Osteocyte (in vitro differentiated cells): ENCODE results near the gene ENO1. TPM values are rescaled to one million over a fixed set of nuclear protein-coding genes. Genes with fewer than 3 reads are reported as not detected.

ENCODE experiments used
- DNase-seq: peaks from one replicate; pipeline ENCODE4 v3.0.0; 2021; ENCODE audit warnings: mixed read lengths; ENCODE audit not compliant: unreplicated experiment; ENCODE audit errors: extremely low spot score
- H3K27ac Mint-ChIP-seq: one replicate; pipeline ENCODE4 v1.8.0; 2021; ENCODE audit warnings: mild to moderate bottlenecking, mixed read lengths; ENCODE audit not compliant: unreplicated experiment
- H3K27me3 Mint-ChIP-seq: one replicate; pipeline ENCODE4 v1.8.0; 2021; ENCODE audit warnings: mixed read lengths; ENCODE audit not compliant: unreplicated experiment
- H3K36me3 Mint-ChIP-seq: one replicate; pipeline ENCODE4 v1.8.0; 2021; ENCODE audit warnings: mixed read lengths; ENCODE audit not compliant: unreplicated experiment
- H3K4me1 Mint-ChIP-seq: one replicate; pipeline ENCODE4 v1.8.0; 2021; ENCODE audit warnings: mixed read lengths; ENCODE audit not compliant: unreplicated experiment
- H3K4me3 Mint-ChIP-seq: one replicate; pipeline ENCODE4 v1.8.0; 2021; ENCODE audit warnings: mild to moderate bottlenecking, moderate library complexity, mixed read lengths; ENCODE audit not compliant: unreplicated experiment
- H3K9me3 Mint-ChIP-seq: one replicate; pipeline ENCODE4 v1.8.0; 2021; ENCODE audit warnings: mixed read lengths; ENCODE audit not compliant: unreplicated experiment
- CTCF ChIP-seq: fragments of 200-600 bp; sonication (generic); IDR thresholded peaks from 2 replicates; pipeline ENCODE4 v1.5.0; 2021; ENCODE audit warnings: antibody characterized with exemption, mild to moderate bottlenecking, moderate library complexity
- total RNA-seq: library from RNA; stranded (reverse); gene quantifications from 2 replicates; pipeline ENCODE4 v1.2.1, GENCODE V29; 2021

The ENO1 gene
- total RNA-seq, 1 donor from 2014 or later = 744 TPM

- no peak for DNase-seq
- no peak for TF ChIP-seq CTCF
- Mint-ChIP-seq H3K27me3 (no peaks in the 10 kb centered on the region), H3K4me1 (peaks cover 24% of the 10 kb centered on the region), H3K4me3 (no peak overlapping the region), H3K9me3 (no peaks in the 10 kb centered on the region), H3K36me3 (no peaks in the 10 kb centered on the region), H3K27ac (peak overlapping the region; percentile 4)
Measured at GRCh38 chr1:8883491-8883890, 5.0 kb upstream of the ENO1 start.

- Mint-ChIP-seq H3K4me3 (peak overlapping the region; percentile 73), H3K27ac (peak overlapping the region; percentile 97), H3K9me3 (no peaks in the 10 kb centered on the region), H3K27me3 (no peaks in the 10 kb centered on the region), H3K4me1 (peaks cover 41% of the 10 kb centered on the region), H3K36me3 (peaks cover 7% of the 10 kb centered on the region)
- no peak for TF ChIP-seq CTCF
- DNase-seq = no peak
Measured at GRCh38 chr1:8879922-8880676, 1.6 kb upstream of the ENO1 start.

GRCh38 chr1:8879464-8879921 lies 1.0 kb upstream of the ENO1 start:
- peak; percentile 27 for TF ChIP-seq CTCF
- H3K27ac Mint-ChIP-seq = peak overlapping the region; percentile 97
- no peak for DNase-seq
- no peaks in the 10 kb centered on the region for H3K27me3 Mint-ChIP-seq
- H3K36me3 Mint-ChIP-seq = peaks cover 7% of the 10 kb centered on the region
- H3K9me3 Mint-ChIP-seq = no peaks in the 10 kb centered on the region
- H3K4me1 Mint-ChIP-seq = peaks cover 47% of the 10 kb centered on the region
- peak overlapping the region; percentile 73 for H3K4me3 Mint-ChIP-seq

GRCh38 chr1:8878698-8879463 lies 395 bp upstream of the ENO1 start:
- DNase-seq = peak; percentile 99
- Mint-ChIP-seq H3K4me1 (peaks cover 53% of the 10 kb centered on the region), H3K9me3 (no peaks in the 10 kb centered on the region), H3K27me3 (no peaks in the 10 kb centered on the region), H3K36me3 (peaks cover 7% of the 10 kb centered on the region), H3K4me3 (peak overlapping the region; percentile 93), H3K27ac (peak overlapping the region; percentile 97)
- TF ChIP-seq CTCF = no peak

- Mint-ChIP-seq H3K4me1 (peaks cover 71% of the 10 kb centered on the region), H3K27me3 (no peaks in the 10 kb centered on the region), H3K9me3 (no peaks in the 10 kb centered on the region), H3K36me3 (peaks cover 30% of the 10 kb centered on the region), H3K4me3 (peak overlapping the region; percentile 93), H3K27ac (peak overlapping the region; percentile 95)
- no peak for DNase-seq
- no peak for TF ChIP-seq CTCF
Measured at GRCh38 chr1:8876087-8876486, 2.4 kb downstream of the ENO1 start.
